K562 (cell line): ENCODE data around the gene TP53BP2. TPM values are rescaled to one million over a fixed set of nuclear protein-coding genes. Genes with fewer than 3 reads are reported as not detected.

Source experiments
- ASH1L ChIP-seq: fragments of 450-650 bp; IDR thresholded peaks from 2 replicates; pipeline ENCODE4 v1.6.1; 2018; ENCODE audit warnings: borderline replicate concordance, mild to moderate bottlenecking, low read depth; ENCODE audit not compliant: partially characterized antibody
- ELF1 ChIP-seq: fragments of 200-800 bp; sonication (Bioruptor generic); IDR thresholded peaks from 2 replicates; pipeline ENCODE4 v1.6.1; 2016; ENCODE audit warnings: missing genetic modification characterization, missing compliant biosample characterization
- ERF ChIP-seq: fragments of 450-650 bp; formaldehyde crosslinking; IDR thresholded peaks from 2 replicates; pipeline ENCODE4 v1.4.0; 2020; ENCODE audit warnings: mild to moderate bottlenecking, mixed read lengths
- FOXA3 ChIP-seq, 2 experiments: fragments of 450-650 bp in 1 of 2; sonication (generic) in 1 of 2; formaldehyde crosslinking; IDR thresholded peaks in 1 of 2; conservative IDR thresholded peaks in 1 of 2; 2 replicates each; pipeline versions ENCODE4 v1.4.0 to v1.8.0; 2020 to 2022; ENCODE audit warnings: mild to moderate bottlenecking in 2 of 2, missing genetic modification reagents in 1 of 2
- GTF2A2 ChIP-seq: IDR thresholded peaks from 2 replicates; pipeline ENCODE4 v1.6.1; 2016; ENCODE audit warnings: mild to moderate bottlenecking, missing genetic modification characterization, missing compliant biosample characterization
- HBP1 ChIP-seq: fragments of 450-650 bp; formaldehyde crosslinking; IDR thresholded peaks from 2 replicates; pipeline ENCODE4 v1.4.0; 2022; ENCODE audit warnings: missing genetic modification characterization
- LEF1 ChIP-seq: fragments of 450-650 bp; IDR thresholded peaks from 2 replicates; pipeline ENCODE4 v1.6.1; 2016; ENCODE audit warnings: mild to moderate bottlenecking
- MLLT1 ChIP-seq, 2 experiments: fragments of 450-650 bp; IDR thresholded peaks; 2 replicates each; pipeline ENCODE4 v1.6.1; 2016
- MTA3 ChIP-seq: fragments of 450-650 bp; formaldehyde crosslinking; IDR thresholded peaks from 2 replicates; pipeline ENCODE4 v1.6.1; 2017; ENCODE audit warnings: mild to moderate bottlenecking, borderline replicate concordance
- NFIC ChIP-seq: fragments of 450-650 bp; IDR thresholded peaks from 2 replicates; pipeline ENCODE4 v1.6.1; 2017; ENCODE audit warnings: mild to moderate bottlenecking, inconsistent platforms
- NFRKB ChIP-seq: fragments of 450-650 bp; IDR thresholded peaks from 2 replicates; pipeline ENCODE4 v1.6.1; 2016; ENCODE audit warnings: low read depth
- PHTF2 ChIP-seq: fragments of 250-450 bp; sonication (Bioruptor Pico); IDR thresholded peaks from 2 replicates; pipeline ENCODE4 v1.5.0; 2021; ENCODE audit warnings: mild to moderate bottlenecking
- REST ChIP-seq, 2 experiments: fragments of 450-650 bp; formaldehyde crosslinking in 1 of 2; IDR thresholded peaks; 2 replicates each; pipeline versions ENCODE4 v1.4.0 to v1.6.1; 2014 to 2020; ENCODE audit warnings: mild to moderate bottlenecking in 2 of 2, borderline replicate concordance in 1 of 2, low read depth in 1 of 2
- ZBTB2 ChIP-seq: fragments of 450-650 bp; IDR thresholded peaks from 2 replicates; pipeline ENCODE4 v1.6.1; 2016; ENCODE audit warnings: antibody characterized with exemption
- ZEB2 ChIP-seq: fragments of 450-650 bp; IDR thresholded peaks from 2 replicates; pipeline ENCODE4 v1.6.1; 2016
- polyA plus RNA-seq, 8 experiments: library from polyadenylated mRNA; depleted of rRNA in 4 of 8; stranded (reverse) in 5 of 8; unstranded in 3 of 8; fragments of >200 nt; fragmentation: Nextera tagmentation in 2 of 8; fragmentation: Illumina TruSeq in 1 of 8; extraction: Ambion mirVana in 2 of 8; extraction: Trizol in 1 of 8; gene quantifications; 2 replicates each; pipeline versions ENCODE4 v1.2.1 to v1.2.3, GENCODE V29; 2011 to 2014; ENCODE audit warnings: inconsistent platforms in 1 of 8, missing spikeins in 1 of 8
- total RNA-seq, 7 experiments: library from RNA; depleted of rRNA in 6 of 7; stranded (reverse); fragments of >200 nt in 6 of 7; fragmentation: Illumina TruSeq in 2 of 7; extraction: Trizol in 2 of 7; gene quantifications; 2 replicates each; pipeline versions ENCODE4 v1.2.1 to v1.2.3, GENCODE V29; 2011 to 2021; ENCODE audit warnings: low replicate concordance in 1 of 7

The TP53BP2 gene
- total and polyA plus RNA-seq, 9 of the 15 experiments (the other 6 are each of a cell fraction or from before 2014, with no cell fraction given), result 17.0 to 69.6 (median 40.1) TPM

GRCh38 chr1:223776075-223776814 lies 69.5 kb downstream of the TP53BP2 start (continued):
- TF ChIP-seq ZBTB2, result peak; percentile 78; the same call in 1 of the 2 replicates
- no peak for TF ChIP-seq FOXA3 (CRISPR knock-in tag; conservative IDR thresholded peaks at IDR 0.05 in 1 of 2, IDR thresholded peaks at IDR 0.05 in 1 of 2)
- 0 out of 2 replicates have a peak, but pooled peaks have one; percentile 4 for TF ChIP-seq NFIC
- TF ChIP-seq PHTF2, result no peak
- 0 out of 2 replicates have a peak, but pooled peaks have one; percentile 32 for TF ChIP-seq MTA3
- TF ChIP-seq ELF1, result peak; percentile 53; the same call in 1 of the 2 replicates
- TF ChIP-seq ZEB2, result peak; percentile 93
- 0 out of 2 replicates have a peak, but pooled peaks have one; percentile 25 for TF ChIP-seq ERF (CRISPR knock-in tag)
- peak; percentile 91 for TF ChIP-seq HBP1
- peak; percentile 43; the same call in 1 of the 2 replicates for TF ChIP-seq NFRKB
- TF ChIP-seq MLLT1 (IDR thresholded peaks at IDR 0.05), result peak in 1 of 2 experiments; percentile 71; a peak in 2 of 4 replicates
- no peak for TF ChIP-seq GTF2A2 (tag)
- no peak for TF ChIP-seq LEF1
- TF ChIP-seq ASH1L, result no peak
- TF ChIP-seq REST (IDR thresholded peaks at IDR 0.05; ENCODE audit: borderline replicate concordance), result peak; percentile 89
- peak; percentile 36; the same call in 1 of the 2 replicates for TF ChIP-seq REST (CRISPR knock-in tag; IDR thresholded peaks at IDR 0.05; ENCODE audit: low read depth)
